Astrocyte of the spinal cord (primary cell): ENCODE results near the gene PPP2R5D.

Experiments
- DNase-seq: peaks from one replicate; pipeline ENCODE4 v3.0.0; 2011; ENCODE audit warnings: low read depth, low spot score
- H3K4me3 ChIP-seq: 2 replicates; pipeline ENCODE4 v1.5.1; 2011; ENCODE audit warnings: low read depth, mild to moderate bottlenecking, low read length, moderate library complexity
- in situ Hi-C: cut with HindIII; loops from 2 replicates; pipeline ENCODE4 v1.10.0; 2017; ENCODE audit warnings: low sequenced_read_pairs
- TF ChIP-seq, protein P1 (sequence below): IDR thresholded peaks from 2 replicates; pipeline ENCODE4 v1.5.1; 2012; ENCODE audit warnings: low read depth, mild to moderate bottlenecking, low read length, inconsistent platforms

Gene PPP2R5D

DNA sequence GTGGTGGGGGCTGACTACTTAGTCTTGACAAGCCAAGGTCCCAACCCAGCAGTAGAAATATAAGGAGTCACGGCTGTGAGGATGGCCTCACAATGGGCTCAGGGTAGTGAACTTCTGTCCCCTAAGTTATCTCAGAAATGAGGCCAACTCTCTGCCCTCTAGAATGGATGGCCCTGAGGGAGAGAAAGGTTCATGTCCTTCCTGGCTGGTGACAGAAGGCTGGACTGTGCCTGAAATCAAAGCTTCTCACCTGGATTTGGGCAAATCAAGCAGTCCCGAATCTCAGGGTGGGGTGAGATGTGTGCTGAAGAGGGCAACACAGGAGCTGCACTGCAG, 49.8 kb downstream of the PPP2R5D start:
- TF ChIP-seq, protein P1, sequence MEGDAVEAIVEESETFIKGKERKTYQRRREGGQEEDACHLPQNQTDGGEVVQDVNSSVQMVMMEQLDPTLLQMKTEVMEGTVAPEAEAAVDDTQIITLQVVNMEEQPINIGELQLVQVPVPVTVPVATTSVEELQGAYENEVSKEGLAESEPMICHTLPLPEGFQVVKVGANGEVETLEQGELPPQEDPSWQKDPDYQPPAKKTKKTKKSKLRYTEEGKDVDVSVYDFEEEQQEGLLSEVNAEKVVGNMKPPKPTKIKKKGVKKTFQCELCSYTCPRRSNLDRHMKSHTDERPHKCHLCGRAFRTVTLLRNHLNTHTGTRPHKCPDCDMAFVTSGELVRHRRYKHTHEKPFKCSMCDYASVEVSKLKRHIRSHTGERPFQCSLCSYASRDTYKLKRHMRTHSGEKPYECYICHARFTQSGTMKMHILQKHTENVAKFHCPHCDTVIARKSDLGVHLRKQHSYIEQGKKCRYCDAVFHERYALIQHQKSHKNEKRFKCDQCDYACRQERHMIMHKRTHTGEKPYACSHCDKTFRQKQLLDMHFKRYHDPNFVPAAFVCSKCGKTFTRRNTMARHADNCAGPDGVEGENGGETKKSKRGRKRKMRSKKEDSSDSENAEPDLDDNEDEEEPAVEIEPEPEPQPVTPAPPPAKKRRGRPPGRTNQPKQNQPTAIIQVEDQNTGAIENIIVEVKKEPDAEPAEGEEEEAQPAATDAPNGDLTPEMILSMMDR, result no peak
- no peak overlapping the region for H3K4me3 ChIP-seq
- DNase-seq, result no peak
- in situ Hi-C loops, result no loop called here

DNA sequence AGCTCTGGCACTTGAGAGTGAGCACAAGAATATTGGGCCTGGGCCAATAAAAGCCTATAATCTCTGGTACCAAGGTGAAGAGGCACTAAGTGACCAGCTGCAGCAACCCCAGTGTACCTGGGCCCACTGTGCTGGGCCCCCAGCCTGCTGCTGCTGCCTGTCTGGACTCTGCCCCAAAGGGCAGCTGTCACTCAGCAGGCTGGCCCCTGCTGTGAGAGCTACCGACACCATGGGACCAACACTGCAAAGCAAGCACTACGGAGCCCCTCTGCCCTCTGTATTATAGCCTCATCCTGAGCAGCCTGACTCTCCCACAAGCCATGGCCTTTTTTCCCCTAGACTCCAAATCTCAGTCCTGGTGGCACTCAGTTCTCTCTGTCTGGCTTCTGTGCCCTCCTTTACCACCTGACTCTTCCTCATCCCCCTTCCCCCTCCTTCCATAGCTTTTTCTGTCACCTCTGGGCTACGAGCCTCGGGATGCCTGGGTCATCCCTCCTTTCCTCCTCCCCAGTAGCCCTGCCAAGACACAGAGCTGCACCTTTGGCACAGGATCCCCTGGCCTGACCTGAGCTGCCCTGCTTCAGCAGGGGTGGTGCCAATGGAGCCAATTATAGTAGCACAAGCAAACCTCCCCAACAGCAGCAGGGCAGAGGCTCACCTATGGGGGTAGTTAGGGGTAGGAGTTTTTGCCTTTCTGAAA, 51.3 kb downstream of the PPP2R5D start:
- in situ Hi-C loops, result no loop called here
- no peak overlapping the region for H3K4me3 ChIP-seq
- no peak for DNase-seq
- TF ChIP-seq, protein P1, result no peak

DNA sequence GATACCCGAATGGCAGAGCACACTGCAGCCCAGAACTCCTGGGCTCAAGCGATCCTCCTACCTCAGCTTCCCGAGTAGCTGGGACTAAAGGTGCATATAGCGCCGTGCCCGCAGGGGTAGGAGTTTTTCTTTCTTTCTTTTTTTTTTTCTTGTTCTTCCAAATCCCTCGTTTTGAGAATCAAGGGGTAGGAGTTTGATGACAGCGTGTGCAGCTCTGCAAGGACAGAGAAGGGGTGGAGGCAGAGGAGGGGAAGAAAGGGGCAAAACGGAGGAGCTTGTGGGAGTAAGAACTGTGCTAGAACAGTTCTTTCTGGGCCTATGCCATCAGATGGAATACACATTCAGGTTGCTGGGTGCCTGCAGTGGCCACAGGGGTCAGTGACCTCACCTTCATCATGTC, 52.3 kb downstream of the PPP2R5D start:
- TF ChIP-seq, protein P1, result no peak
- no peak for DNase-seq
- in situ Hi-C loops, result no loop called here
- no peak overlapping the region for H3K4me3 ChIP-seq

DNA sequence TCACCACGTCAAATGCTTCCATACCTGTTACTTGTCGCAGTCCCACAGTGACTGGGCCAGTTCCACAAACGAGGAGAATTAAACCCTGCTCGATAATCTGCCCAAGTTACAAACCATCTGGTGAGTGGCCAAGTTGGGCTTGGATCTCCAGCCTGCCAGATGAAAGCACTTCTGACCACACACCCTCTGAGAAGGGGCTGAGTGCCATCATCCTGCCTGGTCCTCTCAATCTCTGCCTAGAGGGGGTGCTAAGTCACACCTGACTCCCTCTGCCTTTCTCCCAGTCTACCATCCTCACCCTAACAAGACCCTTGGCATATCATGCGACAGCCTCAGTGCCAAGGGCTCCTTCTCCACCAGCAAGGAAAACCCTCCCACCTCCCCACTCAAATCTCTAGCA, 52.8 kb downstream of the PPP2R5D start:
- in situ Hi-C loops, result no loop called here
- TF ChIP-seq, protein P1, result no peak
- no peak for DNase-seq
- H3K4me3 ChIP-seq, result no peak overlapping the region

DNA sequence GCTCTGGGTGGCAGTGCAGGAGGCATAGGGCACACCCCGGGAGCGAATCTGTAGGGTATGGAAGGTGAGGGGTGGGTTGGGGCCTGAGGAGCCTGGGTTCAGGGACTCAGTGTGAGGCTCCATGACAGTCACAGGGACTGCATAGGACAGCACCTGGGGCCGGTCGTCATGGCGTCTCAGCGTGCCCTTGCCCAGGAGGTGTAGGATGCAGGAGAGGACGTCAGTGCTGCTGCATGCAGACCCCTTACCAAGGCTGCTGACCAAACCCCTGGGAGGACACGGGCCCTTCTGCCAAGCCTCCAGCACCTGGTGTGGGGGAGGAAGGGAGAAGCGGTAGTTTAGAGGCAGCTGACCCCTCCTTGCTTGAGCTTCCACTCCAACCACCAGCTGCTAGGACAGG, 53.3 kb downstream of the PPP2R5D start:
- H3K4me3 ChIP-seq, result no peak overlapping the region
- in situ Hi-C loops, result no loop called here
- DNase-seq, result no peak
- TF ChIP-seq, protein P1, result no peak

DNA sequence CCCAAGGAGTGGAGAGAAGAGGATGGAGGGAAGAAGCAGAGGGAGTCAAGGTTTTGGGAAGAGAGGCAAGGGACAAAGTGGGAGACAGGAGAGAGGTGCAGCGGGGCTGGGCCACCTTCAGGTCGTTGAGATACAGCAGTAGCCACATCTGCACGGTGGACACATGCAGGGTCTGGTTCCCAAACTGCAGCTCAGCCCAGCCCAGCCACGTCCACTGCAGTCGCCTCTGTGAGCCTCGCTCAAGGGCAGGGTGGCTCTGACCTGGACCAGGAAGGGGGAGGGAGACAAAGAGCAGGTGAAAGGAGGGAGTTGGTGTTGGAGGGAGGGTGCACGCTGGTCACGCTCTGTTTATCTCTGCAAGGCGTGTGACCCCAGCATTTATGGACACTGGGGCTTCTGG, 54.4 kb downstream of the PPP2R5D start:
- in situ Hi-C loops, result no loop called here
- H3K4me3 ChIP-seq, result no peak overlapping the region
- no peak for DNase-seq
- TF ChIP-seq, protein P1, result no peak
